A549 (cell line): ENCODE measurements around the gene KCNG3.

Experiments used
- CHD2 ChIP-seq: fragments of 150-350 bp; IDR thresholded peaks from 2 replicates; pipeline ENCODE4 v1.6.1; 2014; ENCODE audit warnings: low read length; ENCODE audit not compliant: partially characterized antibody
- CTCF ChIP-seq: fragments of >200 bp; sonication (Bioruptor Twin); formaldehyde crosslinking; IDR thresholded peaks from 3 replicates; pipeline ENCODE4 v1.5.1; 2016
- ESRRA ChIP-seq: fragments of 150-350 bp; IDR thresholded peaks from 2 replicates; pipeline ENCODE4 v1.6.1; 2014; ENCODE audit warnings: mild to moderate bottlenecking, low read length, borderline replicate concordance
- KDM1A ChIP-seq: fragments of 200-600 bp; sonication (generic); IDR thresholded peaks from 2 replicates; pipeline ENCODE4 v1.6.1; 2016; ENCODE audit warnings: low read depth, mild to moderate bottlenecking
- KDM5A ChIP-seq: fragments of 200-600 bp; sonication (generic); IDR thresholded peaks from 2 replicates; pipeline ENCODE4 v1.6.1; 2016; ENCODE audit warnings: antibody characterized with exemption, mild to moderate bottlenecking
- POLR2A ChIP-seq: IDR thresholded peaks from 2 replicates; pipeline ENCODE4 v1.6.1; 2012; ENCODE audit warnings: mild to moderate bottlenecking, low read length
- REST ChIP-seq: fragments of 200-600 bp; sonication (generic); IDR thresholded peaks from 2 replicates; pipeline ENCODE4 v1.6.1; 2016; ENCODE audit warnings: antibody characterized with exemption, mild to moderate bottlenecking, moderate library complexity
- RFX5 ChIP-seq: fragments of 450-650 bp; IDR thresholded peaks from 2 replicates; pipeline ENCODE4 v1.7.1; 2014; ENCODE audit warnings: antibody characterized with exemption, mild to moderate bottlenecking, moderate library complexity
- ZFP36 ChIP-seq: fragments of 450-650 bp; IDR thresholded peaks from 2 replicates; pipeline ENCODE4 v1.6.1; 2014; ENCODE audit warnings: borderline replicate concordance; ENCODE audit not compliant: partially characterized antibody

GRCh38 chr2:42449163-42450087 lies 44.4 kb downstream of the KCNG3 start:
- TF ChIP-seq RFX5 (no peak), ZFP36 (no peak), KDM5A (no peak), REST (no peak), CHD2 (no peak), CTCF (no peak), ESRRA (no peak), KDM1A (no peak), POLR2A (no peak)
